GM19397 (cell line): ENCODE measurements around the gene CDKN3.
"Not testable (repeated sequence)": the region's sequence is repeated elsewhere in the genome, so short reads cannot be mapped to it uniquely, and the experiment has no call there.

Experiments
- ATAC-seq: cut with Tn5 transposase; IDR thresholded peaks from one replicate; pipeline ENCODE4 v1.9.1; 2021; ENCODE audit warnings: mild to moderate bottlenecking, moderate library complexity; ENCODE audit not compliant: unreplicated experiment

Gene CDKN3

DNA sequence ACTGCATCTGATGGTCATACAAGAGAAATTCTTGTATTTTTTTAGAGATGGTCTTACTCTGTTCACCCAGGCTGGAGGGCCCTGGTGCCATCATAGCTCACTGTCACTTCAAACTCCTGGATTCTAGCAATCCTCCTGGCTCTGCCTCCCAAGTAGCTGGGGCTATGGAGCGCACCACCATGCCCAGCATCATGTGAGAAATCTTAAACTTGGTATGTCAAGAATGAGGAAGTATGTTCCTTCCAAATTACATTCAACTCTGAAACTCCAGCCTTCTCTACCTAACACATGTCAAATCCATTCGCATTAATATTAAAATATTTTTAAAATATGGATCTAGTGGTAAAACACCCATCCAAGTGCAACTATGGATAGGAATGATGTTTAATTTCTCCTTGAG is 27.5 kb upstream of the CDKN3 start:
- ATAC-seq = no peak

DNA sequence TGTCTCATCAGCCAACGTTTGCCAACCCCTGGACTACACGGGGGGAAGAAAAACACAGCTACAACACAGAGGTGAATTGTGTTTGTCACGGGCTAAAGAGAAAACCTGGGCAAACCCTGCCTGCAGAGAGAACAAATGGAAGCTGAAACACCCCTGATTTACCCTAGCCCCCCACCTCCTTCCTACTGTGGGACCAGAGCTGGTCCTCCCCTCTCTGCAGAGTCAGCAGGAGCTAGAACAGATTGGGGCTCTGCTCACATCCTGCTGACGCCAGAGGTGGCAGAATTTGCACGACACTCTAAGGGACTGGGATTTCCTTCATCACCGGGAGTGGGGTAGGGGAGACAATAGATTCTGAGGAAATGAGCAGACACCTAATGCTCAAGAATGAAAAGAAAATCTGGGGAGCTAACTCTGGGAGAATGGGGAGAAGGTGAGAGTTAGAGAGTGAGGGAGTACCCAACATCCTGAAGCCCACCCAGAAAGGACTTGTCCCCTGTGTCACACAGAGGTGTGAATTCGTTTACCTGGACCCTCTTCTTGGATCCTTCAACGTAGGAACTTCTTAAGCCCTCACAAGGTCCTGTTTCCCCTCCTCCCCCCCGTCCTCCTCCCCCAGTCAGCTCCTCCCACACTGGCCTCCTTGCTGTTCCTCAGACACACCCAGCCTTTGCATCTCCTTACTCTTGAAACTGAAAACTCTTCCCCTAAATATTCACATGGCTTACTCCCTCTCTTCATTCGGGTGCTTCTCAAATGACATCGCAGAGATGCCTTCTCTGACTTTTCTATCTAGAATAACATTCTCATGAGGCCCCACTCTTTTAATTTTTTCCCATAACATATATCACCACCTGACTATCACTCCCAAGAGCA is 26.2 kb upstream of the CDKN3 start:
- ATAC-seq = no peak

DNA sequence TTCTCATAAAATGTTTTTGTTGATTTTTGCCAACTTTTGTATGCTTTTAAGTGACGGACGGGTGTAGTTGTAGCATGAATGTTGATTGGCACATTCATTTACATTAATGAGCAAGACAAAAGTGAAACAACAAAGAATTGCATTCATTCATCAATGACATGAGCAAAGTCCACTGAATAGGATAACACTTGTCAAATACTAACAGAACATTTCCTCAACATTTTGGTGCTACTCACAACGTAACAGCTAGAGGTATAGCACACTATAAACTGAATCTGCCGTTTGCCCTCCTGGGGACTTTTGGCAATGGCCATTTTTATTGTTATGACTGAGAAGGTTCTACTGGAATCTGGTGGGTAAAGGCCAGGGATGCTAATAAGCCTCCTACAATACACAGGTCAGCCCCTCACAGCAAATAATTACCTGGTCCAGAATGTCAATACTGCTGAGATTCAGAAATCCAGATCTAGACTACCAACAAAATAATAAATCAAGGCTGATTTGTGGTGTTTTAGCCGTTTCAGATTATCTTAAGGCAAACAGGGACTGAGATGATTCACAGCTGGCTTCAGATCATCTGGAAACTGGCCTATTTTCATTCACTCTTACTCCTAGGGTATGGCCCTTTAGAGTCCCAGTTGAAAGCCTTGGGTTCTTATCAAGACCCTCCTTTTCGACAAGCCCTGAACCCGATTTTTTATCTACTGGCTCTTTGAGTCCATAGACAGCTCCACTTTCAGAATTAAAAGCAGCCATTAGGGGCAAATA is 22.5 kb upstream of the CDKN3 start:
- ATAC-seq = no peak

DNA sequence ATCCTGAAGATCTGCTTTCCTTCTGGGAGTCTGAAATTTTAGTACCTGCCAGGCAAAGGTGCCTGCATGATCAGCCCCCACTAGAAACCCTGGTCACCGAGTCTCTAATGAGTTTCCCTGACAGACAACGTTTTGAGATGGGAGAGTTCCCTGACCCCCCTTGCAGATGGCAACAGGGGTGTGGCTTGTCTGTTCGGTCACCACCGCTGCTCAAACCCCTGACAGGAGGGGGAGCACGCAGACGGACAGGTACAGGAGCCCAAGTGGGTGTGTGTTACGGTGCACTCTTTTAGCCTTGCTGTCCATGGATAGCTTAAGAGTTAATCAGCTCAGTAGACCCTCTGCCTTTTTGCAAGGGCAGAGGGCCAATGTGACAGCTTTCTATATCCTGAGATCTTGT is 19.3 kb upstream of the CDKN3 start:
- ATAC-seq = no peak

DNA sequence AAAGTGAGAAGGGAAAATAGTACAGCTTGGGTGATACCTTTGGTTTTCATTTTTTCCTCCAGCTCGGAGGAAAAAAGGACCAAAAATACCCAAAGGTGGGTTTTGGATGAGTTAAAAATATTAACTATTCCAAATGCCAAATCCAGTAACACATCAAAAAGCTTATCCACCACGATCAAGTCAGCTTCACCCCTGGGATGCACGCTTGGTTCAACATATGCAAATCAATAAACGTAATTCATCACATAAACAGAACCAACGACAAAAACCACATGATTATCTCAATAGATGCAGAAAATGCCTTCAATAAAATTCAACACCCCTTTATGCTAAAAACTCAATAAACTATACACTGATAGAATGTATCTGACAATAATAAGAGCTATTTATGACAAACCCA is 17.9 kb upstream of the CDKN3 start:
- ATAC-seq = not testable (repeated sequence)

DNA sequence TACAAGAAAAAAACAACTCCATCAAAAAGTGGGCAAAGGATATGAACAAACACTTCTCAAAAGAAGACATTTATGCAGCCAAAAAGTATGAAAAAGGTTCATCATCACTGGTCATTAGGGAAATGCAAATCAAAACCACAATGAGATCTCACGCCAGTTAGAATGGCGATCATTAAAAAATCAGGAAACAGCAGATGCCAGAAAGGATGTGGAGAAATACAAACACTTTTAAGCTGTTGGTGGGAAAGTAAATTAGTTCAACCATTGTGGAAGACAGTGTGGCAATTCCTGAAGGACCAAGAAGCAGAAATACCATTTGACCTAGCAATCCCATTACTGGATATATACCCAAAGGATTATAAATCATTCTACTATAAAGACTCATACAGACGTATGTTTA is 16.2 kb upstream of the CDKN3 start:
- not testable (repeated sequence) for ATAC-seq

DNA sequence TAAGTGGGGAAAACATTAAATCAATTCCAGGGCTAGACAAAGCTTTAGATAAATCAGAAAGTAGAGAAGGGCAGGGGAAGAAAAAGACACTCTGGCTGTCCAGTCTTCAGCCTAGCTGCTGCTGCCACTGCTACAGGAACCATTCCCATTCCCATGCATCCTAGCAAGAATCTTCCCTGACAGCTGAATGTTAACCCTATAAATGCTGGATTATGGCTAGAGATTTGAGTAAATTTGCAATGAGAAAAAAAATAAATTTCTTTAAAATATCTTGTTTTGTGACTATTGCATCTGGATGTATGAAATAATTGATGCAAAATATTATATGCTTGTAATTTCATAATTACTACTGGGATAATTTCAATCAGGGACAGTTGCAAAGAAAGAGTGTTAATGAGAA is 15.0 kb upstream of the CDKN3 start:
- no peak for ATAC-seq

DNA sequence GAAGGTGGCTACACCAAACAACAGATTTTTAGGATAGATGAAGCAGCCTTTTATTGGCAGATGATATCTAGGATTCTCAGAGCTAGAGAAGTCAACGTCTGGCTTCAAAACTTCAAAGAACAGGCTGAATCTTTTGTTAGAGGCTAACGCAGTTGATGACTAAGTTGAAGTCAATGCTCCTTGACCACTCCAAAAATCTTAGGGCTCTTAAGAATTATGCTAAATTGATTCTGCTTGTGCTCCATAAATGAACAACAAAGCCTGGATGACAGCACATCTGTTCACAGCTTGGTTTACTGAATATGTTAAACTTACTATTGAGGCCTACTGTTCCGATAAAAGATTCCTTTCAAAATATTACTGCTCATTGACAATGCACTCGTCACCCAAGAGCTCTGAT is 13.0 kb upstream of the CDKN3 start:
- ATAC-seq = no peak

DNA sequence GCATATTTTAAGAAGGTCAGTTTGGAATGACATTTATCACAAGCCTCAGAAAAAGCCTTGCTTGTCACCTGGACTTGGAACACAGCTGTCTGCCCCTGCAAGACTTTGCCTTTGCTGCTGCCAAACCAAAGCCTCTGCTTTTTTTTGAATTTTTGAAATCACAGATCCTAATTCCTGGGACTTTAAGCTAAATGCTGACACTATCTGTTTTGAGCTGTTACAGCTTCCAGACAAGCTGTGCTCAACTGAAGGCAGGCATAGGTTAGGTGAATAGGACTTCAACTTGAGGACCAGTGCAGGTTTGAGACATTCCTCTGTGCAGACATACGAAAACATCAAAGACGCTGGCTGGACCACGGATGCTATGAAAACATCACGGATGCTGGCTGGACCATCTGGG is 11.3 kb upstream of the CDKN3 start:
- ATAC-seq = no peak

DNA sequence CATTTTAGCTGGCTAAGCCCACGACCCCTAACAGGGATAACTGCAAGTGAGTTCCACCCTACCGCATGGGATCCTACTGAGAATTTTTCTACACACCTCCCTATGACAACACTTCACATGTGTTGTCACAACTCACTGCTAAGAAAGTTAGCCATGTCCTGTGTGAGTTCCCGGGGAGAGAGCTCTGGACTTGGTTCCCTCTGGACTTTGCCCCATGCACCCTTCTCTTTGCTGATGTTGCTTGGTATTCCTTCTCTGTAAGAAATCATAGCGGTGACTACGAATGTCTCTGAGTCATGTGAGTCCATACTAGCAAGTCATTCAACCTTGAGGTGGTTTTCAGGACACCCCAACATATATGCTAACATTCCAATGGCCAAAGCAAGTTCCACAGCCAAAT is 9.5 kb upstream of the CDKN3 start:
- ATAC-seq = no peak

DNA sequence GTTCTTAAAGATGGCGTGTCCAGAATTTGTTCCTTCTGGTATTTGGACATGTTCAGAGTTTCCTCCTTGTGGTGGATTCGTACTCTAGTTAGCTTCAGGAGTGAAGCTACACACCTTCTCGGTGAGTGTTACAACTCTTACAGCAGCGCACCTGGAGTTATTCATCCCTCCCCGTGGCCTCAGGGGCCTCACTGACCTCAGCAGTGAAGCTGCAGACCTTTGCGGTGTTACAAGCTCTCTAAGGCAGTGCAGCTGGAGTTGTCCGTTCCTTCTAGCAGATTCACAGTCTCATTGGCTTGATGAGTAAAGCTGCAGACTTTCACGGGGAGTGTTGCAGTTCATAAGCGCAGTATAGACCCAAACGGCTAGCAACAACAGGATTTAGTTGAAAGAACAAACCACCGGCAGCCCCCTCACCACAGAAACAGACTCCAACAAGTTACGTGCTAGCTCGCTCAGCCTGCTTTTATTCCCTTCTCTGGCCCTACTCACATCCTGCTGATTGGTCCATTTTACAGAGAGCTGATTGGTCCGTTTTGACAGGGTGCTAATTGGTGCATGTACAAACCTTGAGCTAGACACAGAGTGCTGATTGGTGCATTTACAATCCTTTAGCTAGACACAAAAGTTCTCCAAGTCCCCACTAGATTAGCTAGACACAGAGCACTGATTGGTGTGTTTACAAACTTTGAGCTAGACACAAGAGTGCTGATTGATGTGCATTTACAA is 4.5 kb upstream of the CDKN3 start:
- ATAC-seq = no peak

DNA sequence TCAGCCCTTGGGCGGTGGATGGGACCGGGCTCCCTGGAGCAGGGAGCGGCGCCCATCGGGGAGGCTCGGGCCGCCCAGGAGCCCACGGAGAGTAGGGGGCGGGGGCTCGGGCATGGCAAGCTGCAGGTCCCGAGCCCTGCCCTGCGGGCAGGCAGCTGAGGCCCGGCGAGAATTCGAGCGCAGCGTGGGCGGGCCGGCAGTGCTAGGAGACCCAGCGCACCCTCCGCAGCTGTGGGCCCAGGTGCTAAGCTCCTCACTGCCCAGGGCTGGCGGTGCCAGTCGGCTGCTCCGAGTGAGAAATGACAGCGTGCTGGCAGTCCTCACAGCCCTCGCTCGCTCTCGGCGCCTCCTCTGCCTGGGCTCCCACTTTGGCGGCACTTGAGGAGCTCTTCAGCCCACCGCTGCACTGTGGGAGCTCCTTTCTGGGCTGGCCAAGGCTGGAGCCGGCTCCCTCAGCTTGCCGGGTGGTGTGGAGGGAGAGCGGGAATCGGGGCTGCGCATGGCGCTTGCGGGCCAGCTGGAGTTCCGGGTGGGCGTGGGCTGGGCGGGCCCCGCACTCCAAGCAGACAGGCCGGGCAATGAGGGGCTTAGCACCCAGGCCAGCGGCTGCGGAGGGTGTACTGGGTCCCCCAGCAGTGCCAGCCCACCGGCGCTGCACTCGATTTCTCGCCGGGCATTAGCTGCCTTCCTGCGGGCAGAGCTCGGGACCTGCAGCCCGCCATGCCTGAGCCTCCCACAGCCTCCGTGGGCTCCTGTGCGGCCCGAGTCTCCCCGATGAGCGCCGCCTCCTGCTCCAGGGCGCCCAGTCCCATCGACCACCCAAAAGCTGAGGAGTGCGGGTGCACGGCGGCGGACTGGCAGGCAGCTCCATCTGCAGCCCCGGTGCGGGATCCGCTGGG is 3.6 kb upstream of the CDKN3 start:
- ATAC-seq = not testable (repeated sequence)

DNA sequence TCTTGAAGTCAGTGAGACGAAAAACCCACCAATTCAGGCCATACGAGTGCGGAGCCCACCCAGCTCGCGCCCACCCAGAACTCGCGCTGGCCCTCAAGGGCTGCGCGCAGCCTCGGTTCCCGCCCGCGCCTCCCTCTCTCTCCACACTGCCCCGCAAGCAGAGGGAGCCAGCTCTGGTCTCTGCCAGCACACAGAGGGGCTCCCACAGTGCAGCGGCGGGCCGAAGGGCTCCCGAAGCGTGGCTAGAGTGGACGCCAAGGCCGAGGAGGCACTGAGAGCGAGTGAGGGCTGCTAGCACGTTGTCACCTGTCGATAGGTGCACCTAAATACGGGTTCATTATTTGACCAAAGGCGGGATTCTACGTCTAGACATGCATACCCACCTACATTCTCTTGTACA is 2.2 kb upstream of the CDKN3 start:
- ATAC-seq = no peak

DNA sequence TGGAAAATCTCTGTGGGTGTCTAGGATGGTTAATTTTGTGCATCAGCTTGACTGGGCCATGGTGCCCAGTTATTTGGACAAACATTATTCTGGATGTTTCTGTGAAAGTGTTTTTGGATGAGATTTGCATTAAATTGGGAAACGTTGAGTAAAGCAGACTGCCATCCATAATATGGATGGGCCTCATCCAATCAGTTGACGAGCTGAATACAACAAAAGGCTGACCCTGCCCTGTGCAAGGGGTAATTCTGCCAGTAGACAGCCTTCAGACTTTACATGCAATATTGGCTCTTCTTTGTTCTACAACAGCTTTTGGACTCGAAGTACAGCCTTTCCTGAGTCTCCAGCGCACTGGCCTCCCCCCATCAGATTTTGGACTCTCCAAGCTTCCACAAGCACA is 1.5 kb upstream of the CDKN3 start:
- no peak for ATAC-seq

DNA sequence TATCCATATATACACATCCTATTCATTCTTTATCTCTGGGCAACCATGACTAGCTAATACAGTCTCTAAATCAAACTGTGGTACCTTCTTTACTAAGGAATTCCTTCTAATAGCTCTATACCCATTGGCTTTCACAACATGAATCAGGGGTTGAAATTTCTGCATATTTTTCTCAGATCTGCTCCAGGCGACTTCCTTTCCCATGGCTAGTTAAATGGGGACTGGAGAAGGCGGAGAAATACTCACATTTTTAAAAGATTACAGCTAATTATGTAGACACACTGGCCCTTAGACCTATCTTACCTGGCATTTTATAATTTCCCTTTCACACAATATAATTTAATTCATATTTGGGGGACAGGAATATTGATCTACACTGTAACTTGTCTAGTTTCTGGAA is 1.1 kb upstream of the CDKN3 start:
- no peak for ATAC-seq

DNA sequence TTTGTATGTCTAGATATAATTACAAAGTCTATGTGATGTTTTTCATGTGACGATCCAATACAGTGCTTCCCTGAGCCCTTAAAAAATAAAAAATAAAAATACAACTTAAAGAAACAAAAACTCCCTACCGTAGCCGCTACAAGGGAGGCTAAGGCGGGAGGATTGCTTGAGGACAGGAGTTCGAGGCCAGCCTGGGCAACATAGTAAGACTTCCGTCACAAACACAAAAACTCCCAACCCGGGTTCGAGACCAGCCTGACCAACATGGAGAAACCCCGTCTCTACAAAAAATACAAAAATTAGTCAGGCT is 669 bp upstream of the CDKN3 start:
- no peak for ATAC-seq

DNA sequence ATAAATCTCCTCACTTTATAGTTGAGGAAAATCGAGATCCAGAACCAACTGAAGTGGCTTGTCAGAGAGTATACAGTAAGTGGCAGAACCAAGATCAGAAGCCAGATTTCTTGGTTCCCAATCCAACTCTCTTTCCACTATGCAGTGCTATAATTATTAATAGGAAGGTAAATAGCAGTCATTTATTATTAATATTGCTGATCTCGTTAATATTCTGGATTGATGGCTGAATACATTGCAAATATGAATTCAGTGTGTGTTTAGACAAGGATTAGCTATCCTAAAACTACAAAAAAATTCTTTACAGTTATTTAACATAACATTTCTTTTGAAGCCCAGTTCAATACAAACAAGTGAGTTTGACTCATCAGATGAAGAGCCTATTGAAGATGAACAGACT is 2.8 kb downstream of the CDKN3 start:
- ATAC-seq = no peak

DNA sequence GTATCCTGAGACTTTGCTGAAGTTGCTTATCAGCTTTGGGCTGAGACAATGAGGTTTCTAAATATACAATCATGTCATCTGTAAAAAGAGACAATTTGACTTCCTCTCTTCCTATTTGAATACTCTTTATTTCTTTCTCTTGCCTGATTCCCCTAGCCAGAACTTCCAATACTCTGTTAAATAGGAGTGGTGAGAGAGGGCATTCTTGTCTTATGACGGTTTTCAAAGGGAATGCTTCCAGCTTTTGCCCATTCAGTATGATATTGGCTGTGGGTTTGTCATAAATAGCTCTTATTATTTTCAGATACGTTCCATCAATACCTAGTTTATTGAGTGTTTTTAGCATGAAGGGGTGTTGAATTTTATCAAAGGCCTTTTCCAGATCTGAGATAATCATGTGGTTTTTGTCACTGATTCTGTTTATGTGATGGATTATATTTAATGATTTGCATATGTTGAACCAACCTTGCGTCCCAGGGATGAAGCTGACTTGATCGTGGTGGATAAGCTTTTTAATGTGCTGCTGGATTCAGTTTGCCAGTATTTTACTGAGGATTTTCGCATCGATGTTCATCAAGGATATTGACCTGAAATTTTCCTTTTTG is 6.7 kb downstream of the CDKN3 start:
- ATAC-seq = not testable (repeated sequence)

DNA sequence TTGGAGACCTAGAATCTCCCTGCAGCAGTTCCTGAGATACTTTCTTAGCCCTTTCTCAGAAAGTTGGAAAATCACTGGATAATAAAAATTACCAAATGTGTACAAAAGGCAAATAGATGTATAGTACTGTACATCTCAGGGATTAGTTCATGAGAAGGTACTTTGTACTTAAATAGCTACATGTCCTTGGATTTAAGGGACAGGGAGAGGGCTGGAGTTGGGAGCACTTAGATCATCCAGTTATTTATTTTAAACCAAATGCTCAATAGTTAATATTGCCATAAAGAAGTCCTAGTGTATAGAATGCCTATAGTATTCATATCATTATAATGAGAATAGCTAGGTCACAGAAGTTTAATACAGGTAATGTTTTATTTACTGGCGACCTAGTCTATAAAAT is 13.4 kb downstream of the CDKN3 start:
- no peak for ATAC-seq

DNA sequence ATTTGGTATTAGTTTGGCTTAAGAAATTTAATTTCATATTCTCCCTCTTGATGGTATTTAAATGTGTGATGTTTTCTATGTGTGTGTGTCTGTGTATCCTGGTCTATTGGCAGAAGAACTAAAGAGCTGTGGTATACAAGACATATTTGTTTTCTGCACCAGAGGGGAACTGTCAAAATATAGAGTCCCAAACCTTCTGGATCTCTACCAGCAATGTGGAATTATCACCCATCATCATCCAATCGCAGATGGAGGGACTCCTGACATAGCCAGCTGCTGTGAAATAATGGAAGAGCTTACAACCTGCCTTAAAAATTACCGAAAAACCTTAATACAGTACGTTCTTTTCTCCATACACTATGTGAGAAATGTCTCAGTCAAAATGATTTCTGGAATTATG is 14.6 kb downstream of the CDKN3 start:
- no peak for ATAC-seq
